GM23248 (cell line): ENCODE results near the gene ARMC10. TPM values are rescaled to one million over a fixed set of nuclear protein-coding genes. Genes with fewer than 3 reads are reported as not detected.
"Not testable (repeated sequence)": the region's sequence is repeated elsewhere in the genome, so short reads cannot be mapped to it uniquely, and the experiment has no call there.

Experiments
- DNase-seq: peaks from one replicate; pipeline ENCODE4 v3.0.0-alpha.2; 2015
- H2AFZ ChIP-seq: fragments of 200-600 bp; sonication (generic); 2 replicates; pipeline ENCODE4 v1.6.1; 2016; ENCODE audit warnings: antibody characterized with exemption
- H3F3A ChIP-seq: fragments of 200-600 bp; sonication (generic); 2 replicates; pipeline ENCODE4 v1.6.1; 2016; ENCODE audit warnings: mild to moderate bottlenecking, antibody characterized with exemption, mixed run types; ENCODE audit not compliant: insufficient read depth
- H3K27ac ChIP-seq: fragments of 200-600 bp; sonication (generic); 2 replicates; pipeline ENCODE4 v1.5.1; 2016; ENCODE audit warnings: mild to moderate bottlenecking
- H3K27me3 ChIP-seq: fragments of 200-600 bp; sonication (generic); replicated peaks from 2 replicates; pipeline ENCODE4 v1.6.1; 2016; ENCODE audit warnings: mild to moderate bottlenecking; ENCODE audit not compliant: insufficient read depth
- H3K36me3 ChIP-seq: fragments of 200-600 bp; sonication (generic); 2 replicates; pipeline ENCODE4 v1.6.1; 2016; ENCODE audit warnings: low read depth, mild to moderate bottlenecking
- H3K4me1 ChIP-seq: fragments of 200-600 bp; sonication (generic); 2 replicates; pipeline ENCODE4 v1.6.1; 2016; ENCODE audit warnings: mild to moderate bottlenecking; ENCODE audit not compliant: insufficient read depth
- H3K4me2 ChIP-seq: fragments of 200-600 bp; sonication (generic); one replicate; pipeline ENCODE4 v1.6.1; 2016; ENCODE audit warnings: mild to moderate bottlenecking; ENCODE audit not compliant: unreplicated experiment
- H3K4me3 ChIP-seq: fragments of 200-600 bp; sonication (generic); 2 replicates; pipeline ENCODE4 v1.5.1; 2016; ENCODE audit warnings: mild to moderate bottlenecking
- H3K79me2 ChIP-seq: fragments of 200-600 bp; sonication (generic); 2 replicates; pipeline ENCODE4 v1.6.1; 2016; ENCODE audit warnings: mild to moderate bottlenecking; ENCODE audit not compliant: insufficient read depth
- H3K9ac ChIP-seq: fragments of 200-600 bp; sonication (generic); 2 replicates; pipeline ENCODE4 v1.6.1; 2016; ENCODE audit warnings: mild to moderate bottlenecking
- H3K9me2 ChIP-seq: fragments of 200-600 bp; sonication (generic); 2 replicates; pipeline ENCODE4 v1.6.1; 2016; ENCODE audit warnings: mixed run types, mild to moderate bottlenecking, moderate library complexity; ENCODE audit not compliant: insufficient read depth
- H3K9me3 ChIP-seq: fragments of 200-600 bp; sonication (generic); one replicate; pipeline ENCODE4 v1.6.1; 2017; ENCODE audit warnings: low read depth
- H4K20me1 ChIP-seq: fragments of 200-600 bp; sonication (generic); 2 replicates; pipeline ENCODE4 v1.6.0; 2016; ENCODE audit not compliant: insufficient read depth
- EZH2 ChIP-seq: fragments of 200-600 bp; sonication (generic); IDR thresholded peaks from 2 replicates; pipeline ENCODE4 v1.6.1; 2018; ENCODE audit warnings: antibody characterized with exemption, mild to moderate bottlenecking; ENCODE audit not compliant: insufficient read depth, poor library complexity, severe bottlenecking
- EZH2phosphoT487 ChIP-seq: fragments of 200-600 bp; sonication (generic); IDR thresholded peaks from 2 replicates; pipeline ENCODE4 v1.6.1; 2018; ENCODE audit warnings: antibody characterized with exemption, moderate library complexity, mild to moderate bottlenecking, low read depth; ENCODE audit not compliant: insufficient read depth
- WGBS, 2 experiments: methylation state at CpG; one replicate each; pipeline ENCODE4 v1.1.6; 2015 to 2017; ENCODE audit warnings: low lambda C conversion rate in 2 of 2, low coverage in 1 of 2; ENCODE audit errors: missing lambda C conversion rate in 2 of 2; 5-methylcytosine and 5-hydroxymethylcytosine counted together
- in situ Hi-C: fragments of 300-500 bp; cut with MboI; formaldehyde crosslinking; loops from 2 replicates; pipeline ENCODE4 v1.15.0; 2020
- polyA plus RNA-seq: library from polyadenylated mRNA; unstranded; fragments of >200 nt; fragmentation: Nextera tagmentation; extraction: Ambion mirVana; gene quantifications from 2 replicates; pipeline ENCODE4 v1.2.1, GENCODE V29; 2016
- total RNA-seq: library from RNA; depleted of rRNA; stranded (reverse); fragments of >200 nt; shearing (Covaris generic); gene quantifications from 2 replicates; pipeline ENCODE4 v1.2.3, GENCODE V29; 2014

The ARMC10 gene
- total and polyA plus RNA-seq, 2 experiments from 2014 or later, result 39.2 to 41.9 TPM

GRCh38 chr7:103141753-103142404 is 66.9 kb downstream of the ARMC10 start:
- Histone ChIP-seq H3K4me1 (peaks cover under 1% of the 10 kb centered on the region; the same call in 1 of the 2 replicates), H3K4me3 (no peak overlapping the region), H4K20me1 (no peaks in the 10 kb centered on the region), H2AFZ (no peak overlapping the region), H3K27ac (no peak overlapping the region), H3K9me2 (no peaks in the 10 kb centered on the region), H3K36me3 (no peaks in the 10 kb centered on the region), H3K4me2 (no peak overlapping the region), H3F3A (no peaks in the 10 kb centered on the region), H3K9me3 (no peaks in the 10 kb centered on the region), H3K27me3 (no peaks in the 10 kb centered on the region), H3K79me2 (peaks cover 27% of the 10 kb centered on the region), H3K9ac (no peak overlapping the region)
- DNase-seq, result no peak
- in situ Hi-C loops, result no loop called here
- WGBS, 2 experiments, result 98% methylated on average over 8 of the region's 8 CpGs
- TF ChIP-seq EZH2phosphoT487 (no peak), EZH2 (no peak)

GRCh38 chr7:103142494-103142893 is 67.6 kb downstream of the ARMC10 start:
- Histone ChIP-seq H3K9me3 (no peaks in the 10 kb centered on the region), H2AFZ (no peak overlapping the region), H3F3A (no peaks in the 10 kb centered on the region), H3K4me1 (peaks cover 7% of the 10 kb centered on the region), H3K79me2 (peaks cover 33% of the 10 kb centered on the region), H3K36me3 (no peaks in the 10 kb centered on the region), H3K9ac (no peak overlapping the region), H3K4me3 (no peak overlapping the region), H3K27me3 (no peaks in the 10 kb centered on the region), H4K20me1 (no peaks in the 10 kb centered on the region), H3K4me2 (no peak overlapping the region), H3K27ac (no peak overlapping the region), H3K9me2 (no peaks in the 10 kb centered on the region)
- 95 to 100% methylated on average over 1 of the region's 1 CpG for WGBS, 2 experiments
- in situ Hi-C loops, result no loop called here
- no peak for TF ChIP-seq EZH2phosphoT487
- TF ChIP-seq EZH2, result no peak
- no peak for DNase-seq

DNA sequence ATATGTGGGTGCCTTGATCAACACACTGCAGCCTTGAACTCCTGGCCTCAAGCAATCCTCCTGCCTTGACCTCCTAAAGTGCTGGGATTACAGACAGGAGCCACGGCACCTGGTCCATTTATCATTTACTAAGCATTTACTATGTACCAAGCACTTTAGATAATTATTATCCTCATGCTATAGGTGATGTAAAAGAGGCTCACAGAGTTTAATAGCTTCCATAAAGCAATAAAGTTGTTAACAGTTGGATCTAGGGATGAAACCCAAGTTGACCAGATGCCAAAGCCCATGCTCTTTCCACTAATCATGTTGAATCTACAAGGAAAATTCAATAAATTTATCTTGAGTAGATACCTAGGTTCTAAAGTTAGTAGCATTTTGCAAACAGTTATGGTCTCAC is 68.9 kb downstream of the ARMC10 start:
- Histone ChIP-seq H3K27ac (no peak overlapping the region), H3K4me3 (no peak overlapping the region), H3F3A (peaks cover 7% of the 10 kb centered on the region; the same call in 1 of the 2 replicates), H3K4me2 (no peak overlapping the region), H3K9ac (no peak overlapping the region), H3K36me3 (no peaks in the 10 kb centered on the region), H3K79me2 (peaks cover 44% of the 10 kb centered on the region), H3K9me3 (no peaks in the 10 kb centered on the region), H3K27me3 (no peaks in the 10 kb centered on the region), H4K20me1 (no peaks in the 10 kb centered on the region), H2AFZ (no peak overlapping the region), H3K9me2 (no peaks in the 10 kb centered on the region), H3K4me1 (peaks cover 13% of the 10 kb centered on the region)
- no peak for DNase-seq
- TF ChIP-seq EZH2 (no peak), EZH2phosphoT487 (no peak)
- 88 to 92% methylated on average over 1 of the region's 1 CpG for WGBS, 2 experiments
- in situ Hi-C loops, result no loop called here

DNA sequence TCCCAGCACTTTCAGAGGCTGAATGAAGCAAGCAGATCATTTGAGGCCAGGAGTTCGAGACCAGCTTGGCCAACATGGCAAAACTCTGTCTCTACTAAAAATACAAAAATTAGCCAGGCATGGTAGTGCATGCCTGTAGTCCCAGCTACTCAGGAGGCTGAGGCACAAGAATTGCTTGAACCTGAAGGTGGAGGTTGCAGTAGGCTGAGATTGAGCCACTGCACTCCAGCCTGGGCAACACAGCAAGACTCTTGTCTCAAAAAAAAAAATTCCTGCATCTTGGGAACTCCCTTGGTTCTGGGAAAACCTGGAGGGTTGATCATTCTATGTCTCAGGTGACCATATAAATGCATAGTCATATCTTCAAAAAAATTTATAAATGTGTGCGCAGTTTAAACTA is 69.8 kb downstream of the ARMC10 start:
- H2AFZ ChIP-seq, H3K36me3 ChIP-seq, H3F3A ChIP-seq, H3K27ac ChIP-seq, H3K9me2 ChIP-seq, H3K4me2 ChIP-seq, H4K20me1 ChIP-seq, H3K27me3 ChIP-seq, H3K9me3 ChIP-seq, H3K9ac ChIP-seq, H3K4me3 ChIP-seq, in situ Hi-C loops, DNase-seq: not testable (repeated sequence)
- 93 to 94% methylated on average over 2 of the region's 2 CpGs for WGBS, 2 experiments
- peaks cover 44% of the 10 kb centered on the region for H3K79me2 ChIP-seq
- peaks cover 13% of the 10 kb centered on the region for H3K4me1 ChIP-seq
